MCF 10A (cell line): Measurements from ENCODE around the gene PER1. TPM values are rescaled to one million over a fixed set of nuclear protein-coding genes. Genes with fewer than 3 reads are reported as not detected.

Source experiments
- BruUV-seq: library from RNA; stranded (reverse); fragments of 400-500 nt; replicated peaks from 2 replicates; lab custom pipeline; 2021; lab: Mats Ljungman, UMichigan
- CTCF ChIA-PET: fragments of 300-600 bp; sonication (Branson Sonifier 250); formaldehyde crosslinking; extraction: SDS; loops from one replicate; lab custom pipeline; 2021; ENCODE audit warnings: antibody characterized with exemption, inconsistent platforms; lab: Yijun Ruan, JAX
- POLR2A ChIA-PET: fragments of 300-600, 350-650 bp; sonication (Branson Sonifier 250); formaldehyde crosslinking; extraction: SDS; loops from one replicate; lab custom pipeline; 2020; ENCODE audit warnings: antibody characterized with exemption, inconsistent platforms; lab: Yijun Ruan, JAX
- DNase-seq: peaks from one replicate; pipeline ENCODE4 v3.0.0-alpha.2; 2018; ENCODE audit not compliant: unreplicated experiment
- H3K27ac Mint-ChIP-seq: one replicate; pipeline ENCODE4 v1.8.0; 2022; ENCODE audit warnings: mild to moderate bottlenecking, low read depth, mixed read lengths; ENCODE audit not compliant: unreplicated experiment
- H3K27me3 Mint-ChIP-seq: one replicate; pipeline ENCODE4 v1.8.0; 2022; ENCODE audit warnings: mixed read lengths; ENCODE audit not compliant: insufficient read depth, unreplicated experiment
- H3K36me3 Mint-ChIP-seq: one replicate; pipeline ENCODE4 v1.8.0; 2022; ENCODE audit warnings: mild to moderate bottlenecking, moderate library complexity, mixed read lengths; ENCODE audit not compliant: insufficient read depth, unreplicated experiment
- H3K4me1 Mint-ChIP-seq: one replicate; pipeline ENCODE4 v1.8.0; 2022; ENCODE audit warnings: mixed read lengths; ENCODE audit not compliant: insufficient read depth, unreplicated experiment
- H3K4me3 Mint-ChIP-seq: one replicate; pipeline ENCODE4 v1.8.0; 2022; ENCODE audit warnings: mild to moderate bottlenecking, moderate library complexity, mixed read lengths; ENCODE audit not compliant: unreplicated experiment
- H3K9me3 Mint-ChIP-seq: one replicate; pipeline ENCODE4 v1.8.0; 2022; ENCODE audit warnings: mixed read lengths; ENCODE audit not compliant: unreplicated experiment
- CTCF ChIP-seq: fragments of 200-600 bp; IDR thresholded peaks from one replicate; pipeline ENCODE4 v1.8.0; 2022; ENCODE audit warnings: antibody characterized with exemption, mild to moderate bottlenecking; ENCODE audit not compliant: unreplicated experiment
- intact Hi-C: fragments of 100-400 bp; cut with micrococcal nuclease; formaldehyde crosslinking; loops from 2 replicates; pipeline ENCODE4 v1.14.1; 2022
- total RNA-seq: library from RNA; stranded (reverse); gene quantifications from 2 replicates; pipeline ENCODE4 v1.2.3, GENCODE V29; 2022

PER1 gene
- total RNA-seq, 1 experiment from 2014 or later: 190 TPM

DNA sequence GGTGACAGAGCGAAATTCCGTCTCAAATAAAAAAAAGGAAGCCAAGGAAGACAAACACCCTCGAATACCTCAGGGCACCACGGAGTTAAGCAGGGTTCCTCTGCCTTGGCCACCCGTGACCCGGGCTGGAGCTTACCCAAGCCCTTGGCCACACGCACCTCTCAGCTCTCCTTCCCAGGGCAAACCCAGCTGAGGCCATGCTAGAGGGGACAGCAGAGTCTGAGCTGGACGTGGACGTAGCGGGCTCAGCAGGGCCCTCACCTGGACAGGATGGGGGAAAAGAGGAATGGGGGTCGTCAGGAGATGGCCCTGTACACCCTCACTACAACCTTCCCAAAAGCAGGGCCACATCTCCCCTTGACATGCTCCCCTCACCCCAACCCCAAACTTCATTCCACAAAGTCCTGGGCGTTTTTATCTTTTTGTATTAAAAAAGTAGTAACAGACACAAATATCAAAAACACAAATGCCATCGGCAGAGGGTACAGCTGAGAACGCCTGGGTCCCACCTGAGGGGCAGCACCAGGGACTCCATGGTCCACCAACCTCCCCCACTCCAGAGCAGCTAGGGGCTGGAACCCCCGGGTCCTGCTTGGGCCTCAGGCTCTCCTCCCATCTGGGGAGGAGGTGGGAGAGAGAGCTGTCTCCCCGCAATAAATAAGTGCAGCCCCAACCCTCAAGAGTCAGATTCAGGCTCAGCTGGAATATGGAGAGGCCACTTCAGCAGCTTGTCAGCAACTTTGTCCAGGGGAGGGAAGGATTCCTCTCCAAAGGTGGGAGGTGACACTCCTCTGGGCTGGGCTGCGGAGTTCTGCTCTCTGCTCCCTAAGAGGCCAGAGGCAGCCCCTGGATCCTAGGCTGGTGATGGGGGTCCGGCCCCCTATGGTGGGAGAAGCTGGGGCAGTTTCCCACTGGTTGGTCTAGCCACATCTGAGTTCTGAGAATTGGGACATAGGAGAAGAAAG, 11.9 kb downstream of the PER1 start:
- Mint-ChIP-seq H3K36me3 (no peaks in the 10 kb centered on the region), H3K27me3 (no peaks in the 10 kb centered on the region), H3K9me3 (no peaks in the 10 kb centered on the region), H3K27ac (no peak overlapping the region), H3K4me1 (peaks cover 11% of the 10 kb centered on the region), H3K4me3 (no peak overlapping the region)
- no peak for TF ChIP-seq CTCF
- ChIA-PET CTCF (interaction anchor here (0.6 to 5.9 kb wide), 6 partner anchors 11 to 83 kb away, joined by 3 to 59 read pairs (median 5); partner anchors contain the start of gene HES7), POLR2A (interaction anchor here (0.6 to 19.5 kb wide), 12 partner anchors 10 to 657 kb away, joined by 3 to 429 read pairs (median 8); partner anchors contain the start of genes ALOXE3, HES7 and PER1)
- BruUV-seq: TSS peak; percentile 16
- DNase-seq: no peak
- intact Hi-C loops: no loop called here

DNA sequence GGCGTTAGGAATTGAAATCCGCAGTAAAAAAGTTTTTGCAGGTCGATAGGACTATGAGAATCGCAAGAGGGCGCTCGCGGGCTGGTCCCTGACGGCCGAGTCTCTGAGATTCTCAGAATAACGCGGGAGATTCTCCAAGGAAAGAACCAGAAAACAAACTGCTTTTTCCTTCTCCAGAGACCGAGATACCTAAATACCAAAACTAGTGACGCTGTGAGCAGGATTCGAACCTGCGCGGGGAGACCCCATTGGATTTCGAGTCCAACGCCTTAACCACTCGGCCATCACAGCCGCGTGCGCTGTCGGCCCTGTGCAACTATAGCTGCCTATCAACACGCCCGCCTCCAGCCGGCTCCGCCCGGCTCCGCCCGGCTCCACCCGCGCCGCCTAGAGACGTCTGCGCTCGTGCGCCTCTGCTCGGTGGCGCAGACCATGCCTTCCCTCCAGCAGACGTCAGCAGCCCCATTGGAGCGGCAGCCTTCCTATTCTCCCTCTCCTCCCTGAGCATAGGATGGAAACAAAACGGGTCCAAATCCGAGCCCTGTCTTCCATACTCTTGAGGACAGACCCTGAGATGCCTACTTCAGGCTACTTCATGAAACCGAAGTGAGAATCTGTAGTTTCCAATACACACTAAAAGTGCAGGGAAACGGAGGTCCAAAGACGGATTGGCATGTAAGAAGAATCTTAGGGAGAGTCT, 13.4 kb downstream of the PER1 start:
- H3K4me1 Mint-ChIP-seq: peaks cover 11% of the 10 kb centered on the region
- no peak overlapping the region for H3K4me3 Mint-ChIP-seq
- peak; percentile 95 for DNase-seq
- TF ChIP-seq CTCF: peak; percentile 71
- ChIA-PET CTCF (interaction anchor here (1.0 to 5.9 kb wide), 9 partner anchors 11 to 82 kb away, joined by 3 to 59 read pairs (median 10); partner anchors contain the start of gene HES7), POLR2A (interaction anchor here (0.6 to 19.5 kb wide), 20 partner anchors 9 to 524 kb away, joined by 3 to 429 read pairs (median 4); partner anchors contain the start of genes ALOXE3, BORCS6, CTC1 and HES7)
- no peaks in the 10 kb centered on the region for H3K27me3 Mint-ChIP-seq
- no peak overlapping the region for H3K27ac Mint-ChIP-seq
- intact Hi-C loops: loop anchor here (1.0 kb wide), 1 partner anchor 17 kb away; no protein-coding TSS in a partner anchor
- BruUV-seq: TSS peak; percentile 25
- H3K9me3 Mint-ChIP-seq: no peaks in the 10 kb centered on the region
- no peaks in the 10 kb centered on the region for H3K36me3 Mint-ChIP-seq

- no peak overlapping the region for H3K4me3 Mint-ChIP-seq
- H3K27me3 Mint-ChIP-seq: no peaks in the 10 kb centered on the region
- no TSS peak for BruUV-seq
- DNase-seq: no peak
- no peak for TF ChIP-seq CTCF
- no peaks in the 10 kb centered on the region for H3K9me3 Mint-ChIP-seq
- peaks cover 11% of the 10 kb centered on the region for H3K4me1 Mint-ChIP-seq
- CTCF ChIA-PET: interaction anchor here (0.5 to 5.9 kb wide), 16 partner anchors 11 to 505 kb away, joined by 3 to 59 read pairs (median 4); partner anchors contain the start of genes HES7 and PER1
- H3K27ac Mint-ChIP-seq: no peak overlapping the region
- POLR2A ChIA-PET: interaction anchor here (0.6 to 19.5 kb wide), 14 partner anchors 8 to 523 kb away, joined by 3 to 429 read pairs (median 8); partner anchors contain the start of genes ALOXE3, BORCS6, CTC1 and HES7
- H3K36me3 Mint-ChIP-seq: no peaks in the 10 kb centered on the region
- intact Hi-C loops: no loop called here
Observed at GRCh38 chr17:8138374-8138671, 13.9 kb downstream of the PER1 start.
